ENCODE results near the gene PPP2R3C.

DNA sequence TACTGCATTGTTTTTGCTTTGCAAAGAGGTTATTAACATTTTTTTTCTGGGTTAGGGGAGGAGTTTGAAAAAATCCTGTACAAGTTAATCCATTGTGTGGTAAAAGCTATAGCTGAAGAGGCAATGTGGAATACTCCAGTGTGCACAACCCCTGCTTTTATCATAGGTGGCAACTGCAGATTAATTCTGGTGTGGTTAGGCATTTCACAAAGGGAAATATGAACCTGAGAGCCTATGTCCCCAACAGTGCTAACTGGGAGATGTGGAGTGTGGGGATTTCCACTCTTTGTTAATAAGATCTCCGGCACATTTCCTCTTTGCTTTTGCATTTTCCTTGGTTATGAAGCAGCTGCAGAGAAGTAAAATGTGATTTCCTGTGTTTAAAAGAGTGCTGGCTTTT is 34.2 kb upstream of the PPP2R3C start:
- no peak for TF ChIP-seq POLR2AphosphoS5 (IDR thresholded peaks at IDR 0.05; ENCODE audit: low read depth, low read length)
- TF ChIP-seq POLR2A (IDR thresholded peaks at IDR 0.05; ENCODE audit: low read depth, low read length) = no peak

Measured in GM12892 (cell line).